DOHH2 (cell line): ENCODE results near the gene LRP1-AS.

Experiments
- H3F3A ChIP-seq: fragments of 200-600 bp; sonication (generic), shearing (Covaris generic); 2 replicates; pipeline ENCODE4 v1.6.0; 2016; ENCODE audit warnings: antibody characterized with exemption, mild to moderate bottlenecking; ENCODE audit not compliant: control insufficient read depth, insufficient read depth
- H3K27ac ChIP-seq: fragments of 200-600 bp; sonication (generic); 2 replicates; pipeline ENCODE4 v1.5.1; 2014; ENCODE audit warnings: low read depth, mild to moderate bottlenecking, low read length, moderate library complexity
- H3K27me3 ChIP-seq: fragments of 200-600 bp; sonication (generic); 2 replicates; pipeline ENCODE4 v1.6.1; 2014; ENCODE audit warnings: mild to moderate bottlenecking, low read length, mixed read lengths; ENCODE audit not compliant: control insufficient read depth
- H3K36me3 ChIP-seq: fragments of 200-600 bp; sonication (generic); 2 replicates; pipeline ENCODE4 v1.6.1; 2014; ENCODE audit warnings: mild to moderate bottlenecking, low read length, moderate library complexity, mixed read lengths; ENCODE audit not compliant: control insufficient read depth
- H3K4me1 ChIP-seq: fragments of 200-600 bp; sonication (generic); 2 replicates; pipeline ENCODE4 v1.6.1; 2014; ENCODE audit warnings: mild to moderate bottlenecking, low read length, mixed read lengths; ENCODE audit not compliant: control insufficient read depth
- H3K4me2 ChIP-seq: fragments of 200-600 bp; sonication (generic); 2 replicates; pipeline ENCODE4 v1.6.0; 2014; ENCODE audit warnings: mild to moderate bottlenecking, low read length, moderate library complexity
- H3K4me3 ChIP-seq: fragments of 200-600 bp; sonication (generic); 2 replicates; pipeline ENCODE4 v1.5.1; 2014; ENCODE audit warnings: mild to moderate bottlenecking, low read length, mixed read lengths
- H3K79me2 ChIP-seq: fragments of 200-600 bp; sonication (generic); 2 replicates; pipeline ENCODE4 v1.6.1; 2014; ENCODE audit warnings: mild to moderate bottlenecking, low read length, mixed read lengths; ENCODE audit not compliant: control insufficient read depth
- H3K9me2 ChIP-seq: fragments of 200-600 bp; sonication (generic); replicated peaks from 2 replicates; pipeline ENCODE4 v1.6.1; 2014; ENCODE audit warnings: mild to moderate bottlenecking, low read length, mixed read lengths; ENCODE audit not compliant: control insufficient read depth
- H3K9me3 ChIP-seq: fragments of 200-600 bp; sonication (generic); 2 replicates; pipeline ENCODE4 v1.6.1; 2014; ENCODE audit warnings: antibody characterized with exemption, low read length, mixed read lengths; ENCODE audit not compliant: control insufficient read depth, insufficient read depth
- H4K20me1 ChIP-seq: fragments of 200-600 bp; sonication (generic); 2 replicates; pipeline ENCODE4 v1.6.0; 2014; ENCODE audit warnings: low read depth, mild to moderate bottlenecking, antibody characterized with exemption, low read length, moderate library complexity; ENCODE audit not compliant: control insufficient read depth, insufficient read depth
- EZH2phosphoT487 ChIP-seq: fragments of 200-600 bp; sonication (generic); IDR thresholded peaks from 2 replicates; pipeline ENCODE4 v1.6.1; 2017; ENCODE audit warnings: borderline replicate concordance, mild to moderate bottlenecking, antibody characterized with exemption, low read length, moderate library complexity, mixed read lengths
- TF ChIP-seq, protein P1 (sequence below): fragments of 200-600 bp; sonication (generic); IDR thresholded peaks from one replicate; pipeline ENCODE4 v1.5.1; 2014; ENCODE audit warnings: antibody characterized with exemption, mild to moderate bottlenecking, low read depth, low read length; ENCODE audit not compliant: poor library complexity, severe bottlenecking

Gene LRP1-AS

DNA sequence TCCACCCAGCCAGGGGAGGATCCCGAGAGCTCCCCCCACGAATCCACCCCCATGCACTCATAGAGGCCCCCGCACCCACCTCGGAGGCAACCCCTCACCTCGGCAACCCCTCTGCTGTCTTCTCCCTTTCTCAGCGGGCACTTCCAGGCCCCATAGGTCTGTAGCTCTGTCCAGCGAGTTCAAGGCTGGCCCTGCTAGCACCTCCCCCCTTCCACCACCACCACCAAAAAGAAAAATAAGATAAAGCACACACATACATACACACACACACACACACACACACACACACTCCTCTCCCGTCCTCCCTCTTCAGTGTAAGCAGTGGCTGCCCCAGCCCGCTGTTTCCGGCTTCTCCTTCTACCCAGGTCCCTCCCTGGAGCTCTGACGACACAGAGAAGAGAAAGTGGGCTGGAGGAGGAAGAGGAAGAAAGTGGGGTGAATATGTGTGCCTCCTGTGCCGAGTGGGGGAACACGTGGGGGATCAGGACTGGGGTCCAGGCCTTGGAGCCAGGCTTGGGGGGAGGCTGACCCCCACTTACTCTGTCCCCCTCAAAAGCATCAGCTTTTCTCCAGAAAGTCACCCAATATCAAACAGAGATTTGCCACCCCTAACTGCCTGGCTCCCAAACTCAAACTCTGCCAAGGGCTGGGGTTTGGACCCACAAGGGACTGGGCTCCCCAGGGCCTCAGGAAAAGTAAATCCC lies 36.2 kb downstream of the LRP1-AS start, which contains the start of gene STAT6:
STAT6 (minus strand) TSS at position 332 of the 704 bp plus-strand sequence. CDS start 3,084 bp downstream, outside the sequence.
- Histone ChIP-seq H3K36me3 (peaks cover 45% of the 10 kb centered on the region), H3K9me3 (no peaks in the 10 kb centered on the region), H3K4me1 (peaks cover 42% of the 10 kb centered on the region), H3K27ac (peak within 1 kb of the TSS; percentile 90), H3K79me2 (peaks cover 57% of the 10 kb centered on the region), H3K27me3 (no peaks in the 10 kb centered on the region), H3K4me2 (peak within 1 kb of the TSS; percentile 92), H3F3A (no peaks in the 10 kb centered on the region), H3K4me3 (peak within 1 kb of the TSS; percentile 83), H4K20me1 (peaks cover 22% of the 10 kb centered on the region; the same call in 1 of the 2 replicates), H3K9me2 (no peaks in the 10 kb centered on the region)
- TF ChIP-seq, protein P1, sequence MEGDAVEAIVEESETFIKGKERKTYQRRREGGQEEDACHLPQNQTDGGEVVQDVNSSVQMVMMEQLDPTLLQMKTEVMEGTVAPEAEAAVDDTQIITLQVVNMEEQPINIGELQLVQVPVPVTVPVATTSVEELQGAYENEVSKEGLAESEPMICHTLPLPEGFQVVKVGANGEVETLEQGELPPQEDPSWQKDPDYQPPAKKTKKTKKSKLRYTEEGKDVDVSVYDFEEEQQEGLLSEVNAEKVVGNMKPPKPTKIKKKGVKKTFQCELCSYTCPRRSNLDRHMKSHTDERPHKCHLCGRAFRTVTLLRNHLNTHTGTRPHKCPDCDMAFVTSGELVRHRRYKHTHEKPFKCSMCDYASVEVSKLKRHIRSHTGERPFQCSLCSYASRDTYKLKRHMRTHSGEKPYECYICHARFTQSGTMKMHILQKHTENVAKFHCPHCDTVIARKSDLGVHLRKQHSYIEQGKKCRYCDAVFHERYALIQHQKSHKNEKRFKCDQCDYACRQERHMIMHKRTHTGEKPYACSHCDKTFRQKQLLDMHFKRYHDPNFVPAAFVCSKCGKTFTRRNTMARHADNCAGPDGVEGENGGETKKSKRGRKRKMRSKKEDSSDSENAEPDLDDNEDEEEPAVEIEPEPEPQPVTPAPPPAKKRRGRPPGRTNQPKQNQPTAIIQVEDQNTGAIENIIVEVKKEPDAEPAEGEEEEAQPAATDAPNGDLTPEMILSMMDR, result peak; percentile 26
- no peak for TF ChIP-seq EZH2phosphoT487

DNA sequence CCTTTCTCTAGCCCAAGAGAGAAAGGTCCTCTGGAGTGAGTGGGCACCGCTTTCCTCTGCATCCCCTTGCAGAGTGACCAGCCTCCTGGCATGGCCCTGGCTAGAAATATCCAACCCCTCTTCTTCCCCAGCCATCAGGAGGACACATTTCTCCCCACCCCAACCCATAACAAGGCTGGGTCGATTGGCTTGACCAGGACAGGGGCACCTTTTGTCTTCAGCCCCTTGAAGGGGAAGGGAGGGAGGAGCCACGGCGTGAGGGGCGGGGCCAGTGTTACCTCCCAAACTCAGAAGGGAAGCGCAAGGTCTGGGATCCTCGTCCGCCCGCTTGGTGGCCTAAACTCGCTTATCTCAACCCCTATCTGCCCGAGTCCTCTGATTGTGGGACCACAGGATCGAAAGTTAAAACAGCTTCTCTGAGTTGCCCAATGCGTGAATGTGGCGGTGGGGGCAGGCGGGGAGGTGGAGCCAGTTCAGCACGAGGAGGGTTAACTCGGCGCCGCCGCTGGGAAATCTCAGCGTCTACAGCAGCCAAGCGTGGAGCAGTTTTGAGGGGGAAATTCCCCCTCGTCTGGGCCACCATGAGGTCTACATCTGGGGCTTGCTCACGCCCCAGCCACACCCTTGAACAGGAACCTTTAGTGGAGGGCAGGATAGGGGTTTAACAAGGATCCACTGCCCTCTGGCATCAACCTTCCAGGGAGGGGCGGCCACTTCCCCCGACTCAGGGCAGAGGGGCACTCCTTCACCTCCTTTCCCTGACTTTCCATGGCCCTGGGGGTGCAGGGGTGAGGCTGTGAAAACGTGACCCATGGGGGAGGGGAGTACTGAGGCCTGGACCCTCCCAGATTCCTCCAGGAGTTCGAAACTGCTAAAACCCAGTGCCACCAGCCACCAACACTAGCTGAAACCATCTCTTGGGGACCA lies 37.1 kb downstream of the LRP1-AS start:
- Histone ChIP-seq H4K20me1 (peaks cover 22% of the 10 kb centered on the region; the same call in 1 of the 2 replicates), H3K9me3 (no peaks in the 10 kb centered on the region), H3K27me3 (no peaks in the 10 kb centered on the region), H3K4me1 (peaks cover 42% of the 10 kb centered on the region), H3K79me2 (peaks cover 58% of the 10 kb centered on the region), H3F3A (no peaks in the 10 kb centered on the region), H3K4me3 (peak overlapping the region; percentile 83), H3K9me2 (no peaks in the 10 kb centered on the region), H3K4me2 (peak overlapping the region; percentile 92), H3K27ac (peak overlapping the region; percentile 90), H3K36me3 (peaks cover 53% of the 10 kb centered on the region)
- no peak for TF ChIP-seq EZH2phosphoT487
- TF ChIP-seq, protein P1, result peak; percentile 35

DNA sequence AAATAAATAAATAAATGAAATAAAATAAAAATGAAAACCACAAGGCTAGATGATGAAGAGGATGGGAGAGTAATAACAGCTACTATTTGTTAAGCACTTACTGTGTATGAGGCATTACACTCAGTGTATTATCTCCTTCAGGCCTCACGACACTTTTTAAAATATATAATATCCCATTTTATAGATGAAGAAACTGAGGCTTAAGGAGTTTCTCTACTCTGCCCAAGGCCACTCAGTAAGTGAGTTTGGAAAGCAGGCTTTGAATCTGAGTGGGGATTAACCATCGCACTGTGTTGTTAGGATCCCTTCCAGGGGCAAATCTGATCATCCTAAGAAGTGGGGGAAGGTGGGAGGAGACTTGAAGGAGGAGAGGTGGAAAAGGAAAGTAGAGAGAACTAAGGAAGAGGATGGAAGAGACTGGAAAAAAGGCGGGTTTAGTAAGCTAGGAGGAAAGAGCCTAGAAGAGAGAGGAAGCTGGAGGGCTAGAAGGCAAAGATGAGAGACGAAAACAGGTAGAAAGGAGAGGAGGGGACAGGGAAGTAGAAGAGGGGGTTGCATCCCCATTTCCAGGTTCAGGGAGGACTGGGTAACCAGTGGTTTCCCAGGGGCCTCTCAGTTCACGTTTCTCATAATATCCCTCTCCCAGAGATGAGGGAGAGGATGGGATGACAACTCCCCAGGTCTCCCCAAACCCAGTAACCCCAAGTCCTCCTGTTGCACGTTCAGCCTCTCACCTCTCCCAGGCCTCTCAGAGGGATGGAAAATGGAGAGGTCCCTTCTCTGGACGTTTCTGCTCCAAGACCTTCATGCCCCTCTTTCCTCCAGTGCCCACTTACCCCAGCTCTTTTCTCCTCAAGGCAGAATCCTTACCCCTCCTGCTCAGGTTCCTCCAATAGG lies 38.0 kb downstream of the LRP1-AS start:
- peaks cover 42% of the 10 kb centered on the region for H3K4me1 ChIP-seq
- no peaks in the 10 kb centered on the region for H3F3A ChIP-seq
- no peaks in the 10 kb centered on the region for H3K9me2 ChIP-seq
- no peaks in the 10 kb centered on the region for H3K27me3 ChIP-seq
- peaks cover 58% of the 10 kb centered on the region for H3K79me2 ChIP-seq
- TF ChIP-seq, protein P1, result no peak
- no peak for TF ChIP-seq EZH2phosphoT487
- H4K20me1 ChIP-seq, result peaks cover 22% of the 10 kb centered on the region; the same call in 1 of the 2 replicates
- H3K4me3 ChIP-seq, result peak overlapping the region; percentile 83
- peaks cover 62% of the 10 kb centered on the region for H3K36me3 ChIP-seq
- peak overlapping the region; percentile 92 for H3K4me2 ChIP-seq
- peak overlapping the region; percentile 90 for H3K27ac ChIP-seq
- H3K9me3 ChIP-seq, result no peaks in the 10 kb centered on the region
